ENCODE results near the gene SERTAD1. TPM values are rescaled to one million over a fixed set of nuclear protein-coding genes. Genes with fewer than 3 reads are reported as not detected.

SERTAD1 gene
- total and polyA plus RNA-seq, 2 of the 4 experiments (the other 2 are of a cell fraction): 21.1 to 27.4 TPM

- Histone ChIP-seq H3K36me3 (ENCODE audit: control insufficient read depth, insufficient read depth, low read length) (no peaks in the 10 kb centered on the region), H3K9ac (ENCODE audit: low read depth, low read length) (no peak overlapping the region), H2AK5ac (ENCODE audit: low read depth, low read length) (no peak overlapping the region), H3K27me3 (ENCODE audit: control insufficient read depth, insufficient read depth, low read length) (peaks cover 11% of the 10 kb centered on the region; the same call in 1 of the 2 replicates), H2BK15ac (ENCODE audit: low read depth, low read length) (no peak overlapping the region), H3K9me3 (ENCODE audit: control insufficient read depth, insufficient read depth, low read length) (no peaks in the 10 kb centered on the region), H4K8ac (ENCODE audit: low read depth in 2 of 2, low read length in 2 of 2) (no peak overlapping the region), H3K9me1 (ENCODE audit: insufficient read depth, low read length) (peaks cover 5% of the 10 kb centered on the region), H2AK9ac (replicated peaks; ENCODE audit: low read depth, low read length, poor library complexity) (no peak overlapping the region), H4K5ac (ENCODE audit: low read depth, low read length) (no peak overlapping the region), H3K23ac (ENCODE audit: low read depth, low read length) (no peak overlapping the region), H3K18ac (ENCODE audit: low read depth, low read length) (no peak overlapping the region), H3K4me1 (ENCODE audit: control insufficient read depth, insufficient read depth, low read length) (peaks cover 6% of the 10 kb centered on the region; the same call in 1 of the 2 replicates), H4K20me1 (ENCODE audit: insufficient read depth, low read length) (0 out of 2 replicates have a peak, but pooled peaks cover 4% of the 10 kb centered on the region), H3K14ac (replicated peaks; ENCODE audit: low read depth, low read length) (no peak overlapping the region), H3K4me2 (ENCODE audit: low read depth, low read length) (no peak overlapping the region), H3K27ac (ENCODE audit: insufficient read depth, low read length) (no peak overlapping the region), H2AFZ (replicated peaks; ENCODE audit: low read length, poor library complexity) (no peak overlapping the region), H3K79me1 (ENCODE audit: low read depth in 1 of 2, low read length in 2 of 2) (peaks cover 0 to 2% of the 10 kb centered on the region in 2 experiments; a peak in 1 of 4 replicates), H3K4ac (ENCODE audit: low read depth, low read length) (no peak overlapping the region), H4K91ac (ENCODE audit: insufficient read depth, low read depth, low read length) (no peak overlapping the region), H2BK120ac (ENCODE audit: low read depth, low read length) (no peak overlapping the region), H3K4me3 (ENCODE audit: insufficient read depth, low read depth, low read length) (no peak overlapping the region), H3K56ac (ENCODE audit: extremely low read depth, insufficient read depth, low read length) (no peak overlapping the region), H2BK20ac (ENCODE audit: low read depth, low read length) (no peak overlapping the region), H2BK5ac (ENCODE audit: low read depth, low read length, poor library complexity, severe bottlenecking) (no peak overlapping the region)
- DNase-seq (no peak), ATAC-seq (ENCODE audit: low read depth) (no peak)
- in situ Hi-C loops (cut with MboI; ENCODE audit: low sequenced_read_pairs) (no loop called here), intact Hi-C loops (cut with micrococcal nuclease) (no loop called here), dilution Hi-C loops (cut with HindIII; ENCODE audit: low sequenced_read_pairs, unreplicated experiment) (no loop called here)
- CTCF ChIA-PET: interaction anchor here (0.6 kb wide), 1 partner anchor 104 kb away, joined by 4 read pairs; no protein-coding TSS in a partner anchor
- WGBS, 2 experiments (ENCODE audit: extremely low coverage in 2 of 2, insufficient read length in 1 of 2): no CpG with 5 or more reads among the region's 3 CpGs
- TF ChIP-seq USF2 (IDR thresholded peaks at IDR 0.05; ENCODE audit: low read depth, low read length) (no peak), CHD1 (IDR thresholded peaks at IDR 0.05; ENCODE audit: low read depth, low read length) (no peak), MXI1 (IDR thresholded peaks at IDR 0.05; ENCODE audit: borderline replicate concordance, low read depth, low read length) (no peak), MAZ (IDR thresholded peaks at IDR 0.05; ENCODE audit: borderline replicate concordance, low read depth, low read length) (no peak), SMC3 (IDR thresholded peaks at IDR 0.05; ENCODE audit: low read depth, low read length) (no peak)
- TF ChIP-seq, protein P1, sequence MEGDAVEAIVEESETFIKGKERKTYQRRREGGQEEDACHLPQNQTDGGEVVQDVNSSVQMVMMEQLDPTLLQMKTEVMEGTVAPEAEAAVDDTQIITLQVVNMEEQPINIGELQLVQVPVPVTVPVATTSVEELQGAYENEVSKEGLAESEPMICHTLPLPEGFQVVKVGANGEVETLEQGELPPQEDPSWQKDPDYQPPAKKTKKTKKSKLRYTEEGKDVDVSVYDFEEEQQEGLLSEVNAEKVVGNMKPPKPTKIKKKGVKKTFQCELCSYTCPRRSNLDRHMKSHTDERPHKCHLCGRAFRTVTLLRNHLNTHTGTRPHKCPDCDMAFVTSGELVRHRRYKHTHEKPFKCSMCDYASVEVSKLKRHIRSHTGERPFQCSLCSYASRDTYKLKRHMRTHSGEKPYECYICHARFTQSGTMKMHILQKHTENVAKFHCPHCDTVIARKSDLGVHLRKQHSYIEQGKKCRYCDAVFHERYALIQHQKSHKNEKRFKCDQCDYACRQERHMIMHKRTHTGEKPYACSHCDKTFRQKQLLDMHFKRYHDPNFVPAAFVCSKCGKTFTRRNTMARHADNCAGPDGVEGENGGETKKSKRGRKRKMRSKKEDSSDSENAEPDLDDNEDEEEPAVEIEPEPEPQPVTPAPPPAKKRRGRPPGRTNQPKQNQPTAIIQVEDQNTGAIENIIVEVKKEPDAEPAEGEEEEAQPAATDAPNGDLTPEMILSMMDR (conservative IDR thresholded peaks at IDR 0.05; ENCODE audit: low read depth, low read length): no peak
- no TSS peak for BruUV-seq (replicated peaks)
- POLR2A ChIA-PET (ENCODE audit: unreplicated experiment): no interaction called here
These were observed 45.3 kb upstream of the SERTAD1 start for GRCh38 chr19:40471111-40471510.

Data from IMR-90 (cell line).